H1 (cell line): Measurements from ENCODE around the gene GPR156. TPM values are rescaled to one million over a fixed set of nuclear protein-coding genes. Genes with fewer than 3 reads are reported as not detected.

Experiments
- CTCF ChIA-PET: fragments of 300-600 bp; sonication (Branson Sonifier 250); formaldehyde crosslinking; loops from one replicate; lab custom pipeline; 2021; ENCODE audit not compliant: partially characterized antibody; lab: Charles Lee
- POLR2A ChIA-PET: fragments of 300-600 bp; sonication (Branson Sonifier 250); formaldehyde crosslinking; loops from one replicate; lab custom pipeline; 2021; ENCODE audit warnings: inconsistent platforms; ENCODE audit not compliant: partially characterized antibody; lab: Charles Lee
- DNase-seq, 2 experiments: peaks; one replicate each; pipeline versions ENCODE4 v3.0.0 to v3.0.0-alpha.2; 2010 to 2022; ENCODE audit warnings: low spot score in 2 of 2, low read depth in 1 of 2, mixed read lengths in 1 of 2
- FAIRE-seq: peaks from 2 replicates; lab custom pipeline; 2011; peaks lifted over from hg19 to GRCh38; lab: Jason Lieb, UNC
- H2AFZ ChIP-seq: 2 replicates; pipeline ENCODE4 v1.8.1; 2012; ENCODE audit warnings: low read length, inconsistent platforms
- H2AK5ac ChIP-seq: 2 replicates; pipeline ENCODE4 v1.6.1; 2013; ENCODE audit warnings: low read depth, low read length
- H2BK120ac ChIP-seq: replicated peaks from 2 replicates; pipeline ENCODE3; 2013; ENCODE audit warnings: low read depth, low read length, inconsistent platforms
- H2BK12ac ChIP-seq: 2 replicates; pipeline ENCODE4 v1.6.1; 2013; ENCODE audit warnings: low read depth, low read length
- H2BK15ac ChIP-seq: 2 replicates; pipeline ENCODE4 v1.6.1; 2013; ENCODE audit warnings: low read length
- H2BK20ac ChIP-seq: 2 replicates; pipeline ENCODE4 v1.6.1; 2013; ENCODE audit warnings: low read length
- H2BK5ac ChIP-seq: 2 replicates; pipeline ENCODE4 v1.6.1; 2013; ENCODE audit warnings: low read depth, low read length
- H3K14ac ChIP-seq: 2 replicates; pipeline ENCODE4 v1.6.1; 2013; ENCODE audit warnings: inconsistent platforms; ENCODE audit not compliant: insufficient read length
- H3K18ac ChIP-seq: 2 replicates; pipeline ENCODE4 v1.6.1; 2013; ENCODE audit warnings: low read length; ENCODE audit errors: extremely low read depth
- H3K23ac ChIP-seq: 2 replicates; pipeline ENCODE4 v1.6.1; 2013; ENCODE audit warnings: inconsistent platforms; ENCODE audit not compliant: insufficient read length
- H3K23me2 ChIP-seq: 2 replicates; pipeline ENCODE4 v1.6.1; 2013; ENCODE audit warnings: low read depth, low read length
- H3K27ac ChIP-seq: 2 replicates; pipeline ENCODE4 v1.6.1; 2011; ENCODE audit warnings: low read depth, low read length, inconsistent platforms
- H3K27me3 ChIP-seq, 4 experiments: replicated peaks in 1 of 4; 1 replicate in 1 of 4; 2 replicates in 3 of 4; pipeline versions ENCODE4 v1.6.1 to v1.8.1; 2011 to 2013; ENCODE audit warnings: low read length in 3 of 4, mild to moderate bottlenecking in 3 of 4, inconsistent platforms in 2 of 4, mixed read lengths in 2 of 4, moderate library complexity in 1 of 4; ENCODE audit not compliant: control insufficient read depth in 3 of 4, insufficient read depth in 3 of 4; ENCODE audit errors: extremely low read depth in 1 of 4
- H3K36me3 ChIP-seq, 4 experiments: 2 replicates each; pipeline versions ENCODE4 v1.6.1 to v1.8.1; 2011 to 2013; ENCODE audit warnings: mild to moderate bottlenecking in 4 of 4, low read length in 3 of 4, moderate library complexity in 2 of 4, control low read depth in 1 of 4, inconsistent platforms in 1 of 4; ENCODE audit not compliant: insufficient read depth in 4 of 4, control insufficient read depth in 2 of 4
- H3K4ac ChIP-seq: replicated peaks from 2 replicates; pipeline ENCODE3; 2013; ENCODE audit warnings: low read length, low read depth, mixed read lengths, inconsistent platforms; ENCODE audit not compliant: insufficient read length
- H3K4me1 ChIP-seq, 4 experiments: replicated peaks in 1 of 4; 1 replicate in 1 of 4; 2 replicates in 3 of 4; pipeline versions ENCODE4 v1.6.1 to v1.8.1; 2011 to 2013; ENCODE audit warnings: low read length in 3 of 4, inconsistent platforms in 2 of 4, mixed read lengths in 1 of 4; ENCODE audit not compliant: insufficient read depth in 4 of 4, control insufficient read depth in 3 of 4
- H3K4me2 ChIP-seq, 2 experiments: 2 replicates each; pipeline versions ENCODE4 v1.6.1 to v1.8.1; 2011 to 2013; ENCODE audit warnings: low read depth in 2 of 2, low read length in 2 of 2, control low read depth in 1 of 2, inconsistent platforms in 1 of 2, mild to moderate bottlenecking in 1 of 2; ENCODE audit not compliant: insufficient read depth in 1 of 2
- H3K4me3 ChIP-seq, 4 experiments: fragments of 200-600, 300-600 bp in 1 of 4; sonication (generic), shearing (Covaris generic), sonication (Bioruptor Twin) in 1 of 4; 2 replicates each; pipeline versions ENCODE4 v1.5.1 to v1.8.1; 2011 to 2016; ENCODE audit warnings: low read length in 4 of 4, low read depth in 3 of 4, control low read depth in 2 of 4, inconsistent platforms in 2 of 4, mild to moderate bottlenecking in 2 of 4, mixed read lengths in 1 of 4, moderate library complexity in 1 of 4; ENCODE audit not compliant: insufficient read depth in 2 of 4; ENCODE audit errors: extremely low read depth in 1 of 4
- H3K56ac ChIP-seq: replicated peaks from 2 replicates; pipeline ENCODE3; 2013; ENCODE audit warnings: low read depth, mild to moderate bottlenecking, mixed read lengths, low read length, inconsistent platforms; ENCODE audit not compliant: insufficient read length
- H3K79me1 ChIP-seq: 2 replicates; pipeline ENCODE4 v1.6.1; 2013; ENCODE audit warnings: low read depth, low read length, control low read depth
- H3K79me2 ChIP-seq, 2 experiments: 2 replicates each; pipeline versions ENCODE4 v1.6.1 to v1.8.1; 2012 to 2013; ENCODE audit warnings: low read length in 2 of 2, mild to moderate bottlenecking in 2 of 2, inconsistent platforms in 1 of 2; ENCODE audit not compliant: insufficient read depth in 2 of 2, control insufficient read depth in 1 of 2
- H3K9ac ChIP-seq, 4 experiments: replicated peaks in 1 of 4; 1 replicate in 1 of 4; 2 replicates in 3 of 4; pipeline versions ENCODE4 v1.6.1 to v1.8.1; 2011 to 2013; ENCODE audit warnings: low read depth in 3 of 4, low read length in 3 of 4, control low read depth in 2 of 4, mild to moderate bottlenecking in 2 of 4, moderate library complexity in 2 of 4, inconsistent platforms in 1 of 4; ENCODE audit errors: extremely low read depth in 1 of 4
- H3K9me3 ChIP-seq, 2 experiments: 2 replicates each; pipeline versions ENCODE4 v1.6.1 to v1.8.1; 2012 to 2013; ENCODE audit warnings: mild to moderate bottlenecking in 2 of 2, moderate library complexity in 2 of 2, control low read depth in 1 of 2, inconsistent platforms in 1 of 2, low read depth in 1 of 2, low read length in 1 of 2, mixed read lengths in 1 of 2; ENCODE audit not compliant: insufficient read depth in 2 of 2
- H4K20me1 ChIP-seq, 2 experiments: replicated peaks in 1 of 2; 2 replicates each; pipeline versions ENCODE3 to v1.8.1; 2011 to 2013; ENCODE audit warnings: inconsistent platforms in 2 of 2, low read length in 2 of 2, mild to moderate bottlenecking in 1 of 2; ENCODE audit not compliant: insufficient read depth in 2 of 2, control insufficient read depth in 1 of 2
- H4K5ac ChIP-seq: 2 replicates; pipeline ENCODE4 v1.6.1; 2013; ENCODE audit warnings: low read length, low read depth, mixed read lengths, inconsistent platforms; ENCODE audit not compliant: insufficient read length
- H4K8ac ChIP-seq: 2 replicates; pipeline ENCODE4 v1.8.0; 2013; ENCODE audit warnings: mild to moderate bottlenecking, moderate library complexity, low read length, inconsistent platforms; ENCODE audit not compliant: insufficient read depth; ENCODE audit errors: extremely low read depth
- H4K91ac ChIP-seq: replicated peaks from 2 replicates; pipeline ENCODE3; 2013; ENCODE audit warnings: low read length, mixed read lengths, inconsistent platforms; ENCODE audit not compliant: insufficient read length
- CTCF ChIP-seq, 3 experiments: IDR thresholded peaks; 1 replicate in 2 of 3; 2 replicates in 1 of 3; pipeline versions ENCODE4 v1.5.1 to v1.6.1; 2011; ENCODE audit warnings: low read length in 3 of 3, mild to moderate bottlenecking in 3 of 3, inconsistent platforms in 2 of 3, low read depth in 1 of 3, moderate library complexity in 1 of 3; ENCODE audit not compliant: insufficient read depth in 1 of 3; ENCODE audit errors: control extremely low read depth in 1 of 3
- EGR1 ChIP-seq: IDR thresholded peaks from 2 replicates; pipeline ENCODE4 v1.6.1; 2011; ENCODE audit warnings: low read depth, low read length, borderline replicate concordance
- FOSL1 ChIP-seq: IDR thresholded peaks from 2 replicates; pipeline ENCODE4 v1.6.1; 2011; ENCODE audit warnings: mild to moderate bottlenecking, low read depth, low read length, moderate library complexity; ENCODE audit not compliant: insufficient read depth
- NANOG ChIP-seq: IDR thresholded peaks from 2 replicates; pipeline ENCODE4 v1.6.1; 2011; ENCODE audit warnings: low read length, low read depth, mild to moderate bottlenecking, inconsistent platforms; ENCODE audit not compliant: insufficient read depth, poor library complexity, severe bottlenecking
- RAD21 ChIP-seq, 2 experiments: IDR thresholded peaks in 1 of 2; conservative IDR thresholded peaks in 1 of 2; 2 replicates each; pipeline ENCODE4 v1.6.1; 2011; ENCODE audit warnings: low read depth in 2 of 2, low read length in 2 of 2, improper control_type of control experiment in 1 of 2, inconsistent platforms in 1 of 2, mild to moderate bottlenecking in 1 of 2, moderate library complexity in 1 of 2
- RFX5 ChIP-seq: IDR thresholded peaks from 2 replicates; pipeline ENCODE4 v1.6.1; 2011; ENCODE audit warnings: low read depth, low read length, improper control_type of control experiment, borderline replicate concordance
- RNF2 ChIP-seq: fragments of 200-900, 300-1000 bp; sonication (generic); IDR thresholded peaks from 2 replicates; pipeline ENCODE4 v1.7.1; 2016; ENCODE audit warnings: borderline replicate concordance, low read depth, mild to moderate bottlenecking, antibody characterized with exemption, low read length; ENCODE audit not compliant: poor library complexity, severe bottlenecking; ENCODE audit errors: missing control alignments
- SIX5 ChIP-seq: IDR thresholded peaks from 2 replicates; pipeline ENCODE4 v1.6.1; 2011; ENCODE audit warnings: mild to moderate bottlenecking, low read depth, low read length
- WGBS, 2 experiments: shearing (Covaris generic) in 1 of 2; methylation state at CpG; one replicate each; pipeline versions ENCODE4 v1.1.6 to v1.1.7; 2013 to 2015; ENCODE audit warnings: low lambda C conversion rate in 2 of 2, mixed read lengths in 2 of 2, inconsistent platforms in 1 of 2, low coverage in 1 of 2, missing lambda C conversion rate in 1 of 2; ENCODE audit not compliant: insufficient replicate concordance in 2 of 2, insufficient coverage in 1 of 2, insufficient read length in 1 of 2; ENCODE audit errors: extremely low coverage in 1 of 2, missing lambda C conversion rate in 1 of 2; 5-methylcytosine and 5-hydroxymethylcytosine counted together
- polyA plus RNA-seq, 7 experiments: library from polyadenylated mRNA; depleted of rRNA in 3 of 7; stranded (reverse) in 5 of 7; unstranded in 2 of 7; fragments of >200 nt in 5 of 7; fragments of 200-250 nt in 2 of 7; gene quantifications; 1 replicate in 5 of 7; 2 replicates in 1 of 7; 4 replicates in 1 of 7; pipeline versions ENCODE4 v1.2.1 to v1.2.3, GENCODE V29; 2011 to 2013; ENCODE audit warnings: missing spikeins in 2 of 7, mixed read lengths in 2 of 7
- total RNA-seq: library from RNA; stranded (reverse); fragmentation: NEBNext Ultra II Directional; extraction: Animal tissue kit (Norgen Biotek cat#: 25700); gene quantifications from 2 replicates; pipeline ENCODE4 v1.2.1, GENCODE V29; 2021

The GPR156 gene
- total and polyA plus RNA-seq, 2 of the 8 experiments (the other 6 are each of a cell fraction or from before 2014, with no cell fraction given): 1.6 to 1.8 TPM

GRCh38 chr3:120147072-120147871, 137.8 kb downstream of the GPR156 start:
- POLR2A ChIA-PET: interaction anchor here (1.2 to 1.8 kb wide), 3 partner anchors 13 to 52 kb away, joined by 3 to 5 read pairs (median 5); no protein-coding TSS in a partner anchor
- H4K91ac ChIP-seq: no peak overlapping the region
- no peaks in the 10 kb centered on the region for H3K9me3 ChIP-seq
- no peak overlapping the region for H3K4ac ChIP-seq
- H3K56ac ChIP-seq: no peak overlapping the region
- no peak overlapping the region for H3K18ac ChIP-seq
- no peak overlapping the region for H3K27ac ChIP-seq
- H4K8ac ChIP-seq: no peak overlapping the region
- no peak overlapping the region for H2BK15ac ChIP-seq
- no peak overlapping the region for H2AK5ac ChIP-seq
- H3K9ac ChIP-seq: no peak overlapping the region
- H3K27me3 ChIP-seq: no peaks in the 10 kb centered on the region
- CTCF ChIA-PET: interaction anchor here (0.6 to 4.5 kb wide), 22 partner anchors 11 to 414 kb away, joined by 3 to 23 read pairs (median 3); no protein-coding TSS in a partner anchor
- H4K20me1 ChIP-seq: no peaks in the 10 kb centered on the region
- no peak overlapping the region for H2BK120ac ChIP-seq
- no peak for DNase-seq
- no peak overlapping the region for H3K23ac ChIP-seq
- no peak overlapping the region for H2BK5ac ChIP-seq
- H3K14ac ChIP-seq: no peak overlapping the region
- no peaks in the 10 kb centered on the region for H3K79me2 ChIP-seq
- no peak overlapping the region for H3K4me3 ChIP-seq
- H3K4me2 ChIP-seq: no peak overlapping the region
- 0 out of 2 replicates have a peak overlapping the region, but pooled peaks have one; percentile 13 for H2AFZ ChIP-seq
- H4K5ac ChIP-seq: no peak overlapping the region
- H3K4me1 ChIP-seq: peaks cover 0 to 4% (median 2%) of the 10 kb centered on the region in 4 experiments; a peak in 3 of 7 replicates
- H2BK12ac ChIP-seq: no peak overlapping the region
- no peak overlapping the region for H2BK20ac ChIP-seq
- H3K36me3 ChIP-seq: no peaks in the 10 kb centered on the region
- no peak for FAIRE-seq
- H3K23me2 ChIP-seq: no peaks in the 10 kb centered on the region
- H3K79me1 ChIP-seq: no peaks in the 10 kb centered on the region
- WGBS, 2 experiments: 65% methylated on average over 6 of the region's 6 CpGs; no CpG with 5 or more reads in 1 of the 2 experiments
- TF ChIP-seq RNF2 (no peak), FOSL1 (no peak), EGR1 (no peak), RFX5 (no peak), SIX5 (no peak), NANOG (no peak), CTCF (IDR thresholded peaks at IDR 0.05; ENCODE audit: control extremely low read depth in 1 of 3, insufficient read depth in 1 of 3, low read depth in 1 of 3, low read length in 3 of 3) (peak; percentile 55 to 68 (median 65)), RAD21 (IDR thresholded peaks at IDR 0.05 in 1 of 2, conservative IDR thresholded peaks at IDR 0.05 in 1 of 2; ENCODE audit: low read depth in 2 of 2, low read length in 2 of 2) (peak; percentile 81 to 85)
